BE2C (cell line): ENCODE results near the gene SEH1L.

ENCODE experiments used
- DNase-seq: peaks from one replicate; pipeline ENCODE4 v3.0.0-alpha.2; 2020
- H3K27me3 ChIP-seq: fragments of 250-450 bp; sonication (Bioruptor Pico); 2 replicates; pipeline ENCODE4 v1.5.1; 2020; ENCODE audit warnings: mild to moderate bottlenecking
- H3K36me3 ChIP-seq: fragments of 250-450 bp; sonication (Bioruptor Pico); 2 replicates; pipeline ENCODE4 v1.5.1; 2020; ENCODE audit warnings: mild to moderate bottlenecking
- H3K4me1 ChIP-seq: fragments of 250-450 bp; sonication (Bioruptor Pico); 2 replicates; pipeline ENCODE4 v1.5.1; 2020
- H3K4me3 ChIP-seq: 2 replicates; pipeline ENCODE4 v1.5.1; 2011; ENCODE audit warnings: low read depth, low read length
- H3K9me3 ChIP-seq: fragments of 250-450 bp; sonication (Bioruptor Pico); 2 replicates; pipeline ENCODE4 v1.5.1; 2020
- TF ChIP-seq, protein P1 (sequence below): IDR thresholded peaks from 2 replicates; pipeline ENCODE4 v1.5.1; 2012; ENCODE audit warnings: mild to moderate bottlenecking, low read depth, low read length

SEH1L gene

DNA sequence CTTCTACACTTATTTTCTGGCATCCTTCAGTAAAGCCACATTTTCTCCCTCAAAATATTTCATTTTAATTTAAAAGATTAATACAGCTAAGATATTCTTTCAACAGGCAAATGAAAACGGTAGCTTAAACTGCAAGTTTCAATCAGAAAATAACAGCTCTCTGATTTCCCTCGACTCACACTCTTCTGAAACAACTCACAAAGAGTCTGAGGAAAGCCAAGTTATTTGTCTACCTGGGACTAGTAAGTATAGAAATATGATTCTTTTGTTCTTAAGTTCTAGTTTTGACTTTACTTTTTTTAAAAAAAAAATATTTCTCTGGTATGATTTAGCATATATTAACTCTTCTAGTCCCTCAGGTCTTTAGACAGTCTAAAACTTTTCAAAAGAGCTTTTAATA is 70.6 kb downstream of the SEH1L start:
- peaks cover 12% of the 10 kb centered on the region for H3K36me3 ChIP-seq
- DNase-seq, result no peak
- no peaks in the 10 kb centered on the region for H3K4me1 ChIP-seq
- no peak overlapping the region for H3K4me3 ChIP-seq
- TF ChIP-seq, protein P1, sequence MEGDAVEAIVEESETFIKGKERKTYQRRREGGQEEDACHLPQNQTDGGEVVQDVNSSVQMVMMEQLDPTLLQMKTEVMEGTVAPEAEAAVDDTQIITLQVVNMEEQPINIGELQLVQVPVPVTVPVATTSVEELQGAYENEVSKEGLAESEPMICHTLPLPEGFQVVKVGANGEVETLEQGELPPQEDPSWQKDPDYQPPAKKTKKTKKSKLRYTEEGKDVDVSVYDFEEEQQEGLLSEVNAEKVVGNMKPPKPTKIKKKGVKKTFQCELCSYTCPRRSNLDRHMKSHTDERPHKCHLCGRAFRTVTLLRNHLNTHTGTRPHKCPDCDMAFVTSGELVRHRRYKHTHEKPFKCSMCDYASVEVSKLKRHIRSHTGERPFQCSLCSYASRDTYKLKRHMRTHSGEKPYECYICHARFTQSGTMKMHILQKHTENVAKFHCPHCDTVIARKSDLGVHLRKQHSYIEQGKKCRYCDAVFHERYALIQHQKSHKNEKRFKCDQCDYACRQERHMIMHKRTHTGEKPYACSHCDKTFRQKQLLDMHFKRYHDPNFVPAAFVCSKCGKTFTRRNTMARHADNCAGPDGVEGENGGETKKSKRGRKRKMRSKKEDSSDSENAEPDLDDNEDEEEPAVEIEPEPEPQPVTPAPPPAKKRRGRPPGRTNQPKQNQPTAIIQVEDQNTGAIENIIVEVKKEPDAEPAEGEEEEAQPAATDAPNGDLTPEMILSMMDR, result no peak
- no peaks in the 10 kb centered on the region for H3K27me3 ChIP-seq
- H3K9me3 ChIP-seq, result no peaks in the 10 kb centered on the region

DNA sequence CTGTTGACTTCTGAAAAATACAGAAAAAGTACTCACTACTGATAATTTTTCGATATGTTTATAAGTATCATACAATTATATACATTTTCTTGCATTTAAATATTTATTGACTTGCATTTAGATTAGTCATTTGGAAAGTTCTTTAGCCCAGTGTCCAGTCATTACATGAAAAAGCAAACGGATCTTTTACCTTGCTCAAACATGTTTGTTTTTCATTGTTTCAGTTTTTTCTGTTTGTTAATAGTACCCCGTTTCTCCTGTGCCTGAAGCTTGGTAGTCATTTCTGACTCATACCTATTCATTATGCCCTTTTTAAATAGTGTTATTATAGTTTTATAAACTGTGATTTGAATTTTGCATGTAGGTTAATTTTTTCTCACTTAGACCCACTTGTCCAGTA is 71.5 kb downstream of the SEH1L start:
- no peak for DNase-seq
- Histone ChIP-seq H3K27me3 (no peaks in the 10 kb centered on the region), H3K4me3 (no peak overlapping the region), H3K36me3 (peaks cover 12% of the 10 kb centered on the region), H3K4me1 (no peaks in the 10 kb centered on the region), H3K9me3 (no peaks in the 10 kb centered on the region)
- TF ChIP-seq, protein P1, result no peak

DNA sequence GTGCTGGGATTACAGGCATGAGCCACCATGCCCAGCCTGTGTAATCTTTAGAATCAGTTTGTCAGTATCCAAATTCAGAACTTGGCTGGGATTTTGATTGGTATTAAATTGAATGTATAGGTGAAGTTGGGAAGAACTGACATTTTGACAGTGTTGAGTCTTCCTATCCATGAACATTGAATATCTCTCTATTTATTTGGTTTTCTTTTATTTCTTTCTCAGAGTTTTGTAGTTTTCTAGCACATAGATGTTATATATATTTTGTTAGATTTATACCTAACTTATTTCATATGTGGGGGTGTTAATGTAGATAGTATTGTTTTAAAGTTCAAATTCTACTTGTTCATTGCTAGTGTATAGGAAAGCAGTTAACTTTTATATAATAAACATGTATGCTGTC is 74.8 kb downstream of the SEH1L start:
- Histone ChIP-seq H3K4me3 (no peak overlapping the region), H3K36me3 (peaks cover 8% of the 10 kb centered on the region), H3K9me3 (no peaks in the 10 kb centered on the region), H3K4me1 (no peaks in the 10 kb centered on the region), H3K27me3 (no peaks in the 10 kb centered on the region)
- DNase-seq, result no peak
- TF ChIP-seq, protein P1, result no peak

DNA sequence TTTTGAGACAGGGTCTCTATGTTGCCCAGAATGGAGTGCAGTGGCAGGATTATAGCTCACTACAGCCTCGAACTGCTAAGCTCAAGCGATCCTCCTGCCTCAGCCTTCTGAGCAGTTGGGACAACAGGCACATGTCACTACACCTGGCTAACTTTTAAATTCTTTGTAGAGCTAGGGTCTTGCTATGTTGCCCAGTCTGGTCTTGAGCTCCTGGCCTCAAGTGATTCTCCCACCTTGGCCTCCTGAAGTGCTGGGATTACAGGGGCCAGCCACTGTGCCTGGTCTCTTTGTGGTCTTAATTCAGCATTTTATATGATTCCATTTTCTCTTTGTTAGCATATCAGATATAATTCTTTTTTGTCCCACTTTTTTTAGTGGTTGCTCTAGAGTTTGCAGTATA is 77.4 kb downstream of the SEH1L start:
- H3K36me3 ChIP-seq, result peaks cover 8% of the 10 kb centered on the region

DNA sequence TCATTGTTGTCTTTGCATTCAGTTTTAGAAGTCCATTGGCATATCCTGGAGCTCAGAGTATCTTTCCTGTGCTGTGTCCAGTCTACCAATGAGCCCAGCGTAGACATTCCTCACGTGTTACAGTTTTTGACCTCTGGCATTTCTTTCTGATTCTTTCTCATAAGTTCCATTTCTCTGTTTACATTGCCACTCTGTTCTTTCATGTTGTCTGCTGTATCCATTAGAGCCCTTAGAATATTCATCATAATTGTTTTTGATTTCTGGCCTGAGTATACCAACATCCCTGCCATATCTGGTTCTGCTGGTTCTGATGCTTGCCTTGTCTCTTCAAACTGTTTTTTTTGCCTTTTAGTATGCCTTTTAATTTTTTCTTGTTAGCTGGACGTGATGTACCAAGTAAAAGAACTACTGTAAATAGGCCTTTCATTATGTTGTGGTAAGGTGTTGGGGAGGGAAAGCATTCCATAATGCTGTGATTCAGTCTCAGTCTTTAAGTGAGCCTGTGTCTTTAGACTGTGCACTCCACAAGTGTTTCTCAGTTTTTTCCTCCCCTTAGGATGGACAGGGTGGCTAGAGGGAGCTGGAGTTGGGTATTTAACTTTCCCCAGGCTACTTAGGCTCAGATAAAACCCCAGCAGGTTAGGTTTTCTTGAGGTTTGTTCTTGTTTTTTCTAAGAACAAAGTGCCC is 78.9 kb downstream of the SEH1L start:
- Histone ChIP-seq H3K36me3 (peaks cover 10% of the 10 kb centered on the region), H3K9me3 (no peaks in the 10 kb centered on the region), H3K27me3 (no peaks in the 10 kb centered on the region), H3K4me1 (no peaks in the 10 kb centered on the region), H3K4me3 (no peak overlapping the region)
- TF ChIP-seq, protein P1, result no peak
- DNase-seq, result no peak

More for the DNA sequence above, 77.4 kb downstream of the SEH1L start:
- H3K4me1 ChIP-seq, result no peaks in the 10 kb centered on the region
- H3K4me3 ChIP-seq, result no peak overlapping the region
- no peak for DNase-seq
- TF ChIP-seq, protein P1, result no peak
- H3K27me3 ChIP-seq, result no peaks in the 10 kb centered on the region
- H3K9me3 ChIP-seq, result no peaks in the 10 kb centered on the region

DNA sequence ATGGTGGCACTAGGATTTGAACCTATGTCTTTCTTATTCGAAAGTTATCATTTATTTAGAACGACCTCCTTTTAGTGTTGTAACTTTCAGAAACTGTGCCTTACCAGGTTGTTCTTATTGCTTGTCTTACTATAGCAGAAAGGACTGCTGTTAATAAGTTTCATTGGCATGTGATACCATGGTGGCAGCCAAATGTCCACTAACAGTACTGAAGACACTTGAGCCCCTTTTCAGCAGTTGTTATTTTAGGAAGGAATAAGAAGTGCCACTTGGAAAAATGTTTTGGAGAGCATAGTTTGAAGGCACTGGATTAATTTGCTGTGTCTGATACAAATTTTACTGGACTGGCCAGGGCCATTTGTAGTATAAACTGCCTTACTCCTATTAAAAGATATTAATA is 81.1 kb downstream of the SEH1L start:
- H3K9me3 ChIP-seq, result no peaks in the 10 kb centered on the region
- no peaks in the 10 kb centered on the region for H3K4me1 ChIP-seq
- no peak overlapping the region for H3K4me3 ChIP-seq
- TF ChIP-seq, protein P1, result no peak
- DNase-seq, result no peak
- no peaks in the 10 kb centered on the region for H3K27me3 ChIP-seq
- H3K36me3 ChIP-seq, result peaks cover 10% of the 10 kb centered on the region
